GM21367 (cell line): Measurements from ENCODE around the gene SYCN.
"Not testable (repeated sequence)": the region's sequence is repeated elsewhere in the genome, so short reads cannot be mapped to it uniquely, and the experiment has no call there.

Source experiments
- ATAC-seq: cut with Tn5 transposase; IDR thresholded peaks from one replicate; pipeline ENCODE4 v1.9.1; 2021; ENCODE audit not compliant: unreplicated experiment

SYCN gene

GRCh38 chr19:39224910-39225309 is 20.8 kb upstream of the SYCN start:
- ATAC-seq, result no peak

GRCh38 chr19:39223703-39224279 is 19.7 kb upstream of the SYCN start:
- no peak for ATAC-seq

GRCh38 chr19:39219108-39219507 is 15.0 kb upstream of the SYCN start:
- not testable (repeated sequence) for ATAC-seq

- ATAC-seq, result no peak
Observed at GRCh38 chr19:39218230-39219007, 14.4 kb upstream of the SYCN start.

GRCh38 chr19:39217094-39217493 is 13.0 kb upstream of the SYCN start:
- ATAC-seq, result no peak

- ATAC-seq, result not testable (repeated sequence)
Observed at GRCh38 chr19:39215323-39215722, 11.3 kb upstream of the SYCN start.

GRCh38 chr19:39212375-39212742 is 8.3 kb upstream of the SYCN start:
- ATAC-seq, result no peak

GRCh38 chr19:39211731-39212374 is 7.8 kb upstream of the SYCN start:
- no peak for ATAC-seq

GRCh38 chr19:39209196-39209595 is 5.1 kb upstream of the SYCN start:
- ATAC-seq, result no peak

GRCh38 chr19:39208175-39208795 is 4.2 kb upstream of the SYCN start:
- no peak for ATAC-seq

GRCh38 chr19:39207293-39207836 is 3.3 kb upstream of the SYCN start:
- no peak for ATAC-seq

GRCh38 chr19:39206122-39206521 is 2.1 kb upstream of the SYCN start:
- ATAC-seq, result no peak

- ATAC-seq, result no peak
Observed at GRCh38 chr19:39205449-39205764, 1.3 kb upstream of the SYCN start.

GRCh38 chr19:39202998-39203355 is 1.1 kb downstream of the SYCN start:
- no peak for ATAC-seq

- ATAC-seq, result no peak
Observed at GRCh38 chr19:39200803-39201115, 3.3 kb downstream of the SYCN start.

- ATAC-seq, result no peak
Observed at GRCh38 chr19:39200066-39200802, 3.8 kb downstream of the SYCN start.

- ATAC-seq, result no peak
Observed at GRCh38 chr19:39199025-39199424, 5.0 kb downstream of the SYCN start.

GRCh38 chr19:39197808-39198207 is 6.3 kb downstream of the SYCN start:
- ATAC-seq, result no peak

GRCh38 chr19:39196860-39197562 is 7.1 kb downstream of the SYCN start, which contains the start of gene NCCRP1:
NCCRP1 (plus strand) TSS chr19:39196964; CDS start chr19:39196983, 19 bp downstream.
- no peak for ATAC-seq

- ATAC-seq, result no peak
Observed at GRCh38 chr19:39196320-39196719, 7.7 kb downstream of the SYCN start.

- no peak for ATAC-seq
Observed at GRCh38 chr19:39195755-39196154, 8.3 kb downstream of the SYCN start.
